Fibroblast of the conjunctiva (primary cell): ENCODE results near the gene SLC18A3.

Source experiments
- DNase-seq: peaks from one replicate; pipeline ENCODE4 v3.0.0-alpha.2; 2010; ENCODE audit warnings: low read depth

Gene SLC18A3

DNA sequence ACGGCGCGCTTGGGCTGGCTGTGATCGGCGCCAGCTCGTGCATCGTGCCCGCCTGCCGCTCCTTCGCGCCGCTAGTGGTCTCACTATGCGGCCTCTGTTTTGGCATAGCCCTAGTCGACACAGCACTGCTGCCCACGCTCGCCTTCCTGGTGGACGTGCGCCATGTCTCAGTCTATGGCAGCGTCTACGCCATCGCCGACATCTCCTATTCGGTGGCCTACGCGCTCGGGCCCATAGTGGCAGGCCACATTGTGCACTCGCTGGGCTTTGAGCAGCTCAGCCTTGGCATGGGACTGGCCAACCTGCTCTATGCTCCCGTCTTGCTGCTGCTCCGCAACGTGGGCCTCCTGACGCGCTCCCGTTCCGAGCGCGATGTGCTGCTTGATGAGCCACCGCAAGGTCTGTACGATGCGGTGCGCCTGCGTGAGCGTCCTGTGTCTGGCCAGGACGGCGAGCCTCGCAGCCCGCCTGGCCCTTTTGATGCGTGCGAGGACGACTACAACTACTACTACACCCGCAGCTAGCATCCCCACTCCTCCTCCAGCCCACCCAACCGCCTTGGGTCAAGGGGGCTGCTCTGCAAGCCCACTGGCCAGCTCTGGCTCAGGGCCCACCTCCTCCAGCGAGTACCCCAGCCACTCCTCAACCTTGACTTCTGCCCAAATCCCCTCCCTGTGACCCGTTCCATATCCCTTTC lies 1.9 kb downstream of the SLC18A3 start:
- DNase-seq = no peak

DNA sequence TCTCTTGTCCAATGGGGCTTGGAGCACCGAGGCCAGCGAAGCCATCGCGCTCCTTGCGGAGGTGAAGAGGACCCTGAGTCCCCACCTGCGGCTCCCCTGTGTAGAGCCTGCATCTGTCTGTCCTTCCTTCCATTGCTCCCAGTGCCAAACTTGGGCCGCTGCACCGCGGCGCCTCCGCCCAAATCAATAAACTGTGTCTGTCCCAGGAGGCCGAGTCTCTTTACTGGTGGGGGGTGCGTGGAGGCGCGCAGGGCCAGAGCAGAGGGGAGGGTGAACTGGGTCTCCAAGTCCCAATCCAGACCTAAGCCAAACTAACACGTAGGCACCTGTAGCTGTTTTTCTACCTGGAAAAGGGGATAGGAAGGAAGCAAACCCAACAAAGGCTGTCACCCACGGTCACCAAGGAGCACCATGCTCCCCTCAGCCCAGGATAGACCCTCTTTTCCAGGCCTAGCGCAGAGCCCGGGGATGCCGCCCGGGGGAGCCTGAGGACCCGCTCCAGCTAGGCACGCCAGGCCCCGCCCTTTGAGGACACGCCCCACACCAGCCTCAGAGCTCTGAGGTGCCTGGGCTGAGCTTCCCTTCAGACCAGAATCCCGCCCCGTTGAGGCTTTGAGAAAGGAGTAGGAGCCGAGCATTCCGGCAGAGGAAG lies 2.5 kb downstream of the SLC18A3 start:
- no peak for DNase-seq

DNA sequence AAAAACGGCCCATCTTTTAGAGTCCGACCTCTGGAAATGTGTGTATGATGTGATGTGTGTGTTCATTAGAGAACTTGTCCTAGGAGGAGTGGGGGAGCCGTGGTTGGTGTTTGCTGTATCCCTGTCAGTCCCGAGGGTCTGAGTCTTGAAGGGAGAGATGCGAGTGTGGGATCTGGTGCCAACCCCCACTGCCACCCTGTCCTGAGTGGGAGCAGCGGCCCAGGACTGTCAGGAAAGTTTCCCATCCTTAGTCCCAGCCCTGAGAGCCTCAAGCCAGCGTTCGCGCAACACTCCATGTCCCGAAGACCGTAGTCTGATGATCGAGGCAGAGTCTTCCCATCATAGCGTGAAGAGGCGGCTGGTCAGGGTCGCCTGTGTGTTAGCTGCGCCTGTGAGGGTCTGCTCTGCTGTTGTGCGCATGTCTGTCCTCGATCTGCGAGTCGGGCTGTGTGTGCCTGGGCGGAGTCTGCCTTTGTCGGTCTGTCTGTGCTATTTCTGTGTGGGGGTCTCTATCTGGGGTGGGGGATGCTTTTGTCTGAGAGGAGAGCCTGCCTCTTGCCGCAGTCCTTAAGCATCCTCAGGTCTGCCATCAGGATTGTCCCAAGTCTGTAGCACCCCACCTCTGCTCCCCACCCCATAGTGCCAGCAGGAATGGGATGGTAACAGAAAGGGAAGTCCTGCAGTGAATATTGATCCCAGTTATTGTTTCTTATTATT lies 3.2 kb downstream of the SLC18A3 start:
- DNase-seq = no peak

DNA sequence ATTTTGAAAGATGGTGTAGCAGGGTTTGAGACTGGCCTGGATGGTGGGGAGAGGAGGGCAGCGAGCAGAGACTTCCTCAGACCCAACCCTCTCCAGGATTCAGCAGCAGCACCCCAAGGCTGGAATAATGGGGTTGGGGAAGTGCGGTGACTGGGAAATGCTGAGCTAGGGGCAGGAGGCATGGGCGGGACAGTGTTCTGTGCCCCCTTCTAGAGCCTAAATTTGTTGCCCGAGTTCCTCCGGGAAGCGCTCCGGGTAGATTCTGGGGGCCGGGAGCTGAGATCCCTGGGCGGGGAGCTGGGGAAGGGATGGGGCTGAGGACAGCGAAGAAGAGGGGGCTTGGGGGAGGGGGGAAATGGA lies 3.8 kb downstream of the SLC18A3 start, which contains the start of gene CHAT:
CHAT (plus strand) TSS at position 156 of the 360 bp plus-strand sequence; CDS start at position 309, 153 bp downstream.
- no peak for DNase-seq

DNA sequence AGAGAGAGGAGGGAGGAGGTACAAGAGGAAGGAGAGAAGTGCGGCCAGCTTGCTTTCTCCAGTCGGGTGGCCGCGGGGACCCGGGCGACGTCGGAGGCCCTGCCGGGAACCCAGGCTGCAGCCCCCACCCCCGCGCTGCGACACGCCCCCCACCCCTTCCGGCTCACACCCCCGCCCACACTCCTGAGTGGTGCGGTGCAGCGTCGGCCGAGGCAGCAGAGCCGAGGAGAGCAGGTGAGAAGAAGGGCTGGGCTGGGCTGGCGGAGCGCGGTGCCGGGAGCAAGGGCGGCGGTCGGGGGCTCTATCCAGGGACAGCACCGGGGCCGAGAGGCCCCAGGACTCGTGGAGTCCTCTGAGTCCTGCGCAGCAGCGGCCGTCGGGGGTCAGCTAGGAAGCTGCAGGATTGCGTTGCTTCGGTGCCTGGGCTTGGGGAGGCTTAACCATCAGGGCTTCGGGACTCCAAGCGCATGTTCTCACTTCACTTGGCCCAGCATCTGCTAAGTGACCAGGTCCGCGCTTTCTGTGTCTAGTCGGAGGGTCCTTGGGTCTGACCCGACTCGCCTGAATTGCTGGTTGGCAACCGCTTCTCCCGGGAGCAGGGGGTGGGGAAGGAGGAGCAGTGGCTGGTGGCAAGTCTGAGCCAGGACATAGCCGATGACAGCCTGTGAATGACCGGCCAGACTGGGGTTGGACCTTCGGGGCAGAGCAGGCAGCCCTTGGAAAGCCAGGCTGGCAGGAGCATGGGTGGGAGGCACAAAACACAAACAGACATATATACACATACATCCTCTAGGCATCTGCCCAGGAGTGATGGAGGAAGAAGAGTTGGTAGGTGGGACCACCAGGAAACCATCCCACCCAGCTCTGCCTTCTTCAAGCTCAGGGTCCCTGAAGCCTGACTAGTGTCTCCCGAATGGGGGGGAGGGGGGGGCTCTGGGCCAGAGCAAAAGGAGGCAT lies 4.4 kb downstream of the SLC18A3 start:
- no peak for DNase-seq

DNA sequence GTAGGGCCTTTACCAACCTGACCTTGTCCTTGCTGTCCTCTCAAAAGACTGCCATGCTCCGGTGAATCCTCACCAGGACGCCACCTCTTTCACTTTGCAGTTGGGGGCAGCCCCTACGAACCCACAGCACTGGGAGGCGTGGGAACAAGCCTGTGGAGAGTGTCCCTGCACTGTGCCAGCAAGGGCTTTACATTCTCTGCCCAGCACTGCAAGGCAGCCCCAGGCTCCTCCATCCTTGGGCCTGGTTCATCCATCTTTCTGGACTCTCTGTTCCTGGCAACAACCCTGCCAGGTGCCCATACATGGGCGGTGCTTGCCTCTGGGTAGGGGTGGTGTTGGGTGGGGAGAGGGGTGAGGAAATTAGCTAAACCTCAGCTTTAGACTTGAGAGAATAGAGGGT lies 5.1 kb downstream of the SLC18A3 start:
- DNase-seq = no peak

DNA sequence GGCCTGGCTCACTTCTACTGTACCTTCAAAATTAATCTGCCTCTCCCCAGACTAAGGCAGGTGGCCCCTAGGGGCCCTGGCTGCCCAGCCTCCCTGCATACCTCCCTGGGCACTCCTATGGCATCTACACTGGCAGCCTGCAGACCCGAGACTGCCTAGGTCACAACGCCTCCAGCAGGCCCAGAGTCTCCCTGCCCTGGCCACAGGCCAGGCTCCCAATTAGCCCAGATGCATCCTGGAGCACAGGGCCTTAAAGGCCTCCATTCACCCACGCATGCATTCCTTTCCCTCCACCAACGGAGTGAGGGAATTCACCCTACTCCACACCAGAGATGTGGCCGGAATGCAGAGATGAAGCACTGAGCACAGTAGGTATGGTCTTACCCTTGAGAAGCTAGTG lies 5.6 kb downstream of the SLC18A3 start:
- DNase-seq = no peak

DNA sequence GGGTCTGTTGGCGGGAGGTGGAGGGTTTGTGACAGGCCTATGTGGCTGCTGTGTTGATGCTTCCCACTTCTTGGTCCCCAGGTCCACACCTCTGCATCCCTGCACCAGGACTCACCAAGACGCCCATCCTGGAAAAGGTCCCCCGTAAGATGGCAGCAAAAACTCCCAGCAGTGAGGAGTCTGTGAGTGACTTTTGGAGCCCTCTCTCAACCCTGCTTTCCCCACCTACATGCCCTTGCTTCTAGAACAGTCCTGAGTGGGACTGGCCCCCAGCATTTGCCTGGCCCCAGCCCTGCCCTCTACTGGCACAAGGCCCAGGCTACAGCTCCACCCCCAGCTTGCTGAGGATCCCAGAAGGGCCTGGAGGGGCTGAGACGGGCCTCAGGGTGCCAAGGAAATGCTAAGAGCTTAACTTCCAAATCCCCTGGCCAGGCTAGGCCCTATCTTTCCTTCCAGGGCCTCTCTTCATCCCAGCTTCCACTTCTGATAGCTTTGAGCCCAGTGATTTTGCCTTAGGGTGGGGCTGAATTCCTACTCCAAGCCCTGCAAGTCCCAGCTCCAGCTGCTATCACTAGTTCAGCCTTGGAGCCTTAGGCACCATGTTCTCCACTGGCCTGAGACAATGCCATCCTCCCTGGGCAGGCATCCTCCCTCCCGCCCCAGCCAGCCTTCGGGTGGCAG lies 6.5 kb downstream of the SLC18A3 start:
- DNase-seq = no peak

DNA sequence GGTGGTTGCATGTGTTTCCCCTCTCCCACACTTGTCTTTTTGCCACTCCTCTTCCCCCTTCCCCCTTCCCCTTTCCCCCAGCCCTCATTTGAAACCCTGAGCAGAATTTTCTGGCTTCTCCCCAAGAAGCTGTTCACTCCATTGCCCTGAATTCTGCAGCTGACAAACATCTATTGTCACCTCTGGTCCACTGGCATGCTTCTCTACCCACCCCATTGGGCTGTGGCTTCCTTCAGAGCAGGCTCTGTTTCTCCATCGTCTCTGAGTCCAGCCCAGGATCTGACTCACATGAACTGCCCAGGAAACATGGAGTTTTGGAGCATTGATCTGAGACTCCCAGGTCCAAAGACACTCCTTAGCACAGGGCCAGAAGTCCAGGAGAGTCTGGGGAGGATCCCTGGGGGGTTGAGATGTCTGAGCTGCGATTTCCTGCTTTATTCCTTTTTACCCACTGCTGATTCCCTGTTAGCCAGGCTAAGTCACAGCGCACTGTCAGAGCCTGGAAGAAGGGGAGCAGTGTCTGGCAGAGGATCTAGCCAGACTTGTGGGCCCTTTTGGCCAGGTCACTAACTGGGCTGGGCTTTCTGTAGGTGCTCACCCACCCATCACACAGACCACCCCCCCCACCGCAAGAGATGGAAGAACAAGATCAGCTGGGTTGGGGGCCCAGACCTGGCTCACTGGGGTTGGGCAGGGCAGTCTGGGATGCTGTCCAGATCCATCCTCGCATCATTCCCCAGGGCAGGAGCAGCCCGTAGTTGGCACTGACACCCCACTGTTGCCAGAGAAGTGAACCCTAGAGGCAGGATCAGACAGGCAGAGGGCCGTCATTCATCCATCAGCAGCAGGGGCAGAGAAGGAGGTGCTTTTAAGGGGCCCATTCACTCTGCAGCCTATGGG lies 7.3 kb downstream of the SLC18A3 start:
- no peak for DNase-seq

DNA sequence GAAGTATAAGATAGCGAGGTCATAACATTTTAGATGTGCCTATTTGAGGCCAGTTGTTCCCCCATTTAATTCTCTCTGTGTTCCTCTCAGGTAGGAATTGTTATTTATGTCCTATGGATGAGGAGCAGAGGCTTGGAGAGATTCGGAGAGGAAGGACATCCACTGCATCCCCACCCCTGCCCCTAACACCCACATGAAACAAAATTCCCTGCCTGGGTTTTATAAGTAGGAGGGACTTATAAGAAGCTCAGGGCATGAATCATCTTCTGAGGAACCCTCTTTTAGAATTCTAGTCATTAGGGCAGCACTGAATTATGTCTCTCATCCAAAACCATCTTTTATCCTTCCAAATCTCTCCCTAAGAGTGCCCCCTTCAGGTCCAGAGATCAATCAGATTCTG lies 8.7 kb downstream of the SLC18A3 start:
- DNase-seq = no peak

DNA sequence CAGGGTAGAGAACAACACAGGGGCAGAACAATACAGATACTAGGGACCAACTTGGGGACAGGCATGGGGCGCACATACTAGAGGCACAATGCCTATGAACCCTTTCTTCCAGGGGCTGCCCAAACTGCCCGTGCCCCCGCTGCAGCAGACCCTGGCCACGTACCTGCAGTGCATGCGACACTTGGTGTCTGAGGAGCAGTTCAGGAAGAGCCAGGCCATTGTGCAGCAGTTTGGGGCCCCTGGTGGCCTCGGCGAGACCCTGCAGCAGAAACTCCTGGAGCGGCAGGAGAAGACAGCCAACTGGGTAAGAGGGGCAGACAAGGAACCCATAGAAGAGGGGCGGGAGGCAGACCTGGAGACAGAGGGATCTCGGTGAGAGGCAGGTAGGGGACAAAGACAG lies 9.5 kb downstream of the SLC18A3 start:
- DNase-seq = no peak

DNA sequence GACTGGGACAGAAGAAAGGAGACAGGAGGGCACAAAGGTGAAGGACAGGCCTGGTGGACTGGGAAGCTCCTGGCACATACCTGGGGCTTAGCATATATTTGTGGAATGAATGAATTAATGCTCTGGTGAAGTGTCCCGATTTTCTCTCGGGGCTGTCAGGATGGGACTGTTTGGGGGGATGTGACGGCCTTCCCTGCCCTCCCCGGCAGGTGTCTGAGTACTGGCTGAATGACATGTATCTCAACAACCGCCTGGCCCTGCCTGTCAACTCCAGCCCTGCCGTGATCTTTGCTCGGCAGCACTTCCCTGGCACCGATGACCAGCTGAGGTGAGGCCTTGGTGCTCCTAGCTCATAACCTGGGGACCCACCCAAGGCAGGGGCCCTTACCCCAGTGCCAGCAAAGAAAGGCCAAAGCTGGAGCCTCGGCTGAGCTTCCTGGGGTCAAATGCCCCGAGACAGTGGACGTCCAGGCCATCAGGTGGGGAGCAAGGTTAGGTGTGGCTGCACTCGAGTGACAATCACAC lies 10.2 kb downstream of the SLC18A3 start:
- no peak for DNase-seq

DNA sequence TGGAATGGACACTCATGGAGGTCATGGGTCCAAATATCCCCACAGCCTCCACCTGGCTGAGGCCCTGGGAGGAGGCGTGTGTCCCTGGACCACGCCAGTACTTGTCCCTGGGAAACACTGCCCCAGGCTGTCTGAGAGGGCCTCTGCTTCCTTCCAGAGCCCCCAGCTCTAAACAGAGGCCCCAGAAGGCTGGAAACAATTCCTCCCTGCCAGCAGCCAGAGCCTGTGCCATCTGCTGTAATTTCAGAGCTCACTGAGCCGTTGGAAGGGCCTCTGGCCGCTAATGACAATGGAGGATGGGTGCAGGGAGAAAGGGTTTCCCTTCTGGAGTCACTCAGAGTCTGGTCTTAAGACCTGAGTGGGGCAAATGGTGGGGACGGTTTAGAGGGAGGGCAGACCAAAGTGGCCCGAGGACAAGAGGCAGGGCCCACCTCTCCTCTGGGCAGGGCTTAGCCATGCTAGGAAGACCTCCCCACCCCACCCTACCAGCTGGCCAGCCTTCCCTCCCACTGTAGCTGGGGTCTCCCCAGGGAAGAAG lies 10.8 kb downstream of the SLC18A3 start:
- no peak for DNase-seq

DNA sequence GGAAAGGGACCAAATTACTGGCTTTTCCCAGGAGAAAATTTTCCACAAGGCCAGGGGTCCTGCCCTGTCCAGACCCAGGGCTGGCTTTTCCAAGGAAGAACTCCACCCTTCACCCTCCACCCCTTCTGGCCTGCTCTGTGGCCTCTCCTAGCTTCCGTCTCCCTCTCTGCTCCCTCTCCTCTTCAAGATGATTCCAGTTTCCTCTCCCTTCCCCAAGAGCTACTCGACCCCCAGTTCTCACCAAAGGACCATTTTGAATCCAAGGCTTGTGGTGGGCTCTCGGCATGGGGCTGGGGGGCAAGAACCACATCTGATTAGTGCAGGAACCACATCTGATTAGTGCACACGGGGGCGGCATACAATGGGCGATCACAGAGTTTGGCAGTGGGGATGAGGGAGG lies 11.5 kb downstream of the SLC18A3 start:
- no peak for DNase-seq

DNA sequence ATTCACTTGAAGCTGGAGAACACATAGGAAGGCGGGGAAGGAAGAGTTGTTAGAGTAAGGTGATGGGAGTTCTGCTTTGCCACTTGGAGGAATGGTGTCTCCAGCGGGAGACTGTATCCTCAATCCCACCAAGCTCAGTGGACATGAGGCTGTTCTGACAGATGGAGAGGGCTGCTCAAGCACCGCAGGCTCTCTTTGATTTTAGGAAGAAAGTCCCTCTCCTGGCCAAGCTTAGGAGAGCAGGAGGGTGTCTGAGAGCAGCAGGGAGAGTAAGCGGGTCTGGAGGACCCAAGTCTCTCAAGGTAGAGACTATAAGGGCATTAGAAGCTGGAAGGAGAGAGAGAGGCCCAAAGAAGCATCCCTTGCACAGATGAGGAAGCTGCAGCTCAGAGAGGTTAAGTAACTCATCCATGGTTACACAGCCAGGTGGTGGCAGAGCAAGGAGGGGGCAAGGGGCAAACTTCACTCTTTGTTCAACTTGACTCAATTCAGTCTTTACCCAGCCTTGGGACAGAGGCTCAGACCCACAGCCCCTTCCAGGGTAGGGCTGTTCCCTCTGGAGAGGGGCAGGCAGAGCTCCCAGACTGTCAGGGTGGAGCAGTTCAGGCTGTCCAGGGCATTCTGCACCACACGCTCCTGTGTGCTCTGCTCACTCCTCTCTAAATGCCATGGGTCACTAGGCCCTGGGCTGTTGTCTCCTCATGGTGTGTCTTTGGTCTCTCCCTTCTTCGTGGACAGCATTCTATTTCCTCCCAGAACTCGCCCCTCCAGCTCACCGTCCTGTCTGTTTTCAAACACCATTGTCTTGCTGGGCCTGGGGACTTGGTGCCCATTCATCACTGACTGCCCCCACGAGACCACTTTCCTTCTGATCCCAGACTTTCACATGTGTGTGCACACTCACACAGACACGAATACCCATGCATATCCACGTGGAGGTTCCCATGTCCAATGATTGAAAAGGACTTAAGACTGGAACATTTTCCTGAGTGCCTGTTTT lies 12.6 kb downstream of the SLC18A3 start:
- no peak for DNase-seq

DNA sequence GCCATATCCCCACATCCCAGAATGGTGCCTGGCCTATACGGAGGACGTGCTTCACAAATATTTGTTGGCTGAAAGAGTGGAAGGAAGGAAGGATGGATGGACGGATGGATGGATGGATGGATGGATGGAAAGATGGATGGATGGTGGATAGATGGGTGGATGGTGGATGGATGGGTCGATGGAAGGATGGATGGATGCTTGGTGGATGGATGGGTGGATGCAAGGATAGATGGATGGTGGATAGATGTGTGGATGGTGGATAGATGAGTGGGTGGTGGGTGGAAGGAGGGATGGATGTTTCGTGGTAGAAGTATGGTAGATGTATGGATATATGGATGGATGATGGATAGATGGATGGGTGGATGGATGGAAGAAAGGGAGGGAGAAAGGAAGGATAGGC lies 14.5 kb downstream of the SLC18A3 start:
- DNase-seq = no peak

DNA sequence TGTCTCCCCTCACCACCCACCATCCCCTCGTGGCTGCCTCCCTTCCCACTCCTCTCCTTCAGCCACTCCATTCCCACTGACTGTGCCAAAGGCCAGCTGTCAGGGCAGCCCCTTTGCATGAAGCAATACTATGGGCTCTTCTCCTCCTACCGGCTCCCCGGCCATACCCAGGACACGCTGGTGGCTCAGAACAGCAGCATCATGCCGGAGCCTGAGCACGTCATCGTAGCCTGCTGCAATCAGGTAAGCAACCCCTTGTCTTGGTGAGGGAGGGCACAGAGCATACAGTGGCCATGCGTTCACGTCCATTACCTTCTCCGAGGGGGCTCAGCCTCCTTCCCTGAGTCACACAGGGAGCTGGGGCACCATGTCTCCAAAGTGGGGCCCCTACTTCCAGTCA lies 15.3 kb downstream of the SLC18A3 start:
- no peak for DNase-seq

DNA sequence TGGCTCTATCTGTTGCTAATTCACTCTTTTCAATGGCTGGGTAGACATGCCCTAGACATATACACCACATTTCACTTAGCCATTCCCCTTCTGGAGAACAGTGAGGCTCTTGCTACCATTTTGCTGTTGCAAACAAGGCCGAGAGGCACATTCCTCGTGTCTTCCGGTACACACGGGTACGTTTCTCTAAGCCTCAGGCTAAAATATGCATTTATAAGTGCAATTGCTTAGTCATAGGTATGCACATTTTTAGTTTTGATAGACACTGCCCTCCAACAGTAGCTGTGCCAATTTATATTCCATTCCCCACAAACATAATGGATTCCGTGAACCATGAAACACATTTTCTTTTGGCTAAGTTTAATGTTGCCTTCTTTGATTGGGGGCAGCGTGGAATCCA lies 16.9 kb downstream of the SLC18A3 start:
- no peak for DNase-seq
